Endothelial cell of umbilical vein (primary cell): ENCODE data around the gene VSTM2B. TPM values are rescaled to one million over a fixed set of nuclear protein-coding genes. Genes with fewer than 3 reads are reported as not detected.

Experiments
- BruUV-seq: library from RNA; stranded (reverse); fragments of 400-500 nt; replicated peaks from 2 replicates; lab custom pipeline; 2021; lab: Mats Ljungman, UMichigan
- CTCF ChIA-PET: fragments of 300-600, 350-600 bp; sonication (Branson Sonifier 250); formaldehyde crosslinking; loops from one replicate; lab custom pipeline; 2021; ENCODE audit warnings: antibody characterized with exemption, inconsistent platforms; lab: Charles Lee
- POLR2A ChIA-PET: fragments of 300-600, 350-600 bp; sonication (Branson Sonifier 250); formaldehyde crosslinking; loops from one replicate; lab custom pipeline; 2021; ENCODE audit warnings: antibody characterized with exemption, inconsistent platforms; lab: Charles Lee
- DNase-seq: peaks from one replicate; pipeline ENCODE4 v3.0.0-alpha.2; 2011; ENCODE audit warnings: low read depth, low spot score
- FAIRE-seq: peaks from 2 replicates; lab custom pipeline; 2011; peaks lifted over from hg19 to GRCh38; lab: Jason Lieb, UNC
- H2AFZ ChIP-seq: 2 replicates; pipeline ENCODE4 v1.6.0; 2012; ENCODE audit warnings: low read depth, low read length, control low read depth, inconsistent platforms
- H3K27ac ChIP-seq: 2 replicates; pipeline ENCODE4 v1.5.1; 2011; ENCODE audit warnings: low read depth, mild to moderate bottlenecking, control low read depth, low read length, moderate library complexity; ENCODE audit not compliant: insufficient read depth
- H3K27me3 ChIP-seq, 2 experiments: 2 replicates each; pipeline versions ENCODE4 v1.6.0 to v1.6.1; 2011; ENCODE audit warnings: low read length in 2 of 2, mixed read lengths in 1 of 2; ENCODE audit not compliant: control insufficient read depth in 2 of 2, insufficient read depth in 2 of 2
- H3K36me3 ChIP-seq, 2 experiments: 2 replicates in 1 of 2; 3 replicates in 1 of 2; pipeline ENCODE4 v1.5.1; 2011; ENCODE audit warnings: low read length in 2 of 2, mild to moderate bottlenecking in 1 of 2, moderate library complexity in 1 of 2; ENCODE audit not compliant: control insufficient read depth in 2 of 2, insufficient read depth in 2 of 2; ENCODE audit errors: extremely low read depth in 1 of 2
- H3K4me1 ChIP-seq: 3 replicates; pipeline ENCODE4 v1.5.1; 2011; ENCODE audit warnings: mild to moderate bottlenecking, low read length; ENCODE audit not compliant: control insufficient read depth, insufficient read depth; ENCODE audit errors: extremely low read depth
- H3K4me2 ChIP-seq: 2 replicates; pipeline ENCODE4 v1.6.1; 2011; ENCODE audit warnings: low read length, control low read depth, mixed read lengths; ENCODE audit not compliant: insufficient read depth
- H3K4me3 ChIP-seq, 3 experiments: fragments of 200-600 bp in 1 of 3; sonication (generic), shearing (Covaris generic) in 1 of 3; replicated peaks in 1 of 3; 2 replicates each; pipeline ENCODE4 v1.5.1; 2011 to 2016; ENCODE audit warnings: control low read depth in 3 of 3, low read length in 3 of 3, mild to moderate bottlenecking in 2 of 3, inconsistent platforms in 1 of 3, low read depth in 1 of 3, moderate library complexity in 1 of 3; ENCODE audit not compliant: insufficient read depth in 1 of 3
- H3K79me2 ChIP-seq: 2 replicates; pipeline ENCODE4 v1.6.0; 2012; ENCODE audit warnings: low read length, inconsistent platforms; ENCODE audit not compliant: control insufficient read depth, insufficient read depth
- H3K9ac ChIP-seq: replicated peaks from 2 replicates; pipeline ENCODE3; 2011; ENCODE audit warnings: low read length, control low read depth; ENCODE audit not compliant: insufficient read depth; ENCODE audit errors: extremely low read depth
- H3K9me1 ChIP-seq: replicated peaks from 3 replicates; pipeline ENCODE4 v1.6.0; 2011; ENCODE audit warnings: mild to moderate bottlenecking, low read length; ENCODE audit not compliant: control insufficient read depth, insufficient read depth; ENCODE audit errors: extremely low read depth
- H3K9me3 ChIP-seq: replicated peaks from 2 replicates; pipeline ENCODE4 v1.5.1; 2012; ENCODE audit warnings: low read length, inconsistent platforms; ENCODE audit not compliant: control insufficient read depth, insufficient read depth
- H4K20me1 ChIP-seq: replicated peaks from 2 replicates; pipeline ENCODE3; 2011; ENCODE audit warnings: mild to moderate bottlenecking, low read length; ENCODE audit not compliant: control insufficient read depth, insufficient read depth; ENCODE audit errors: extremely low read depth
- EZH2 ChIP-seq: IDR thresholded peaks from 2 replicates; pipeline ENCODE4 v1.6.1; 2012; ENCODE audit warnings: borderline replicate concordance, low read depth, mild to moderate bottlenecking, moderate library complexity, low read length, inconsistent platforms; ENCODE audit not compliant: severe bottlenecking
- FOS ChIP-seq: IDR thresholded peaks from 2 replicates; pipeline ENCODE4 v1.6.1; 2011; ENCODE audit warnings: mild to moderate bottlenecking, low read length, moderate library complexity, borderline replicate concordance; ENCODE audit not compliant: insufficient read depth
- GATA2 ChIP-seq: IDR thresholded peaks from 2 replicates; pipeline ENCODE4 v1.7.0; 2011; ENCODE audit warnings: low read depth, mild to moderate bottlenecking, moderate library complexity, mixed read lengths, low read length; ENCODE audit not compliant: insufficient read length, insufficient read depth
- JUN ChIP-seq: IDR thresholded peaks from 2 replicates; pipeline ENCODE4 v1.6.1; 2011; ENCODE audit warnings: borderline replicate concordance, low read depth; ENCODE audit not compliant: insufficient read length, insufficient read depth
- MYC ChIP-seq: IDR thresholded peaks from one replicate; pipeline ENCODE4 v1.6.1; 2011; ENCODE audit warnings: mild to moderate bottlenecking, low read depth, low read length
- POLR2A ChIP-seq: IDR thresholded peaks from 2 replicates; pipeline ENCODE4 v1.6.1; 2012; ENCODE audit warnings: low read depth, mild to moderate bottlenecking, control low read depth, low read length
- POLR2AphosphoS5 ChIP-seq: IDR thresholded peaks from 2 replicates; pipeline ENCODE4 v1.6.1; 2012; ENCODE audit warnings: low read depth, mild to moderate bottlenecking, control low read depth, low read length, moderate library complexity; ENCODE audit not compliant: insufficient read depth
- dilution Hi-C: fragments of 300-500 bp; cut with MboI; formaldehyde crosslinking; loops from one replicate; pipeline ENCODE4 v1.15.0; 2019; ENCODE audit warnings: low sequenced_read_pairs; ENCODE audit not compliant: extremely low pct_ligation_motif_present
- intact Hi-C: fragments of 100-400 bp; cut with micrococcal nuclease; formaldehyde crosslinking; loops from one replicate; pipeline ENCODE4 v1.10.0; 2022
- polyA plus RNA-seq, 4 experiments: library from polyadenylated mRNA; depleted of rRNA in 3 of 4; stranded (reverse) in 3 of 4; unstranded in 1 of 4; fragments of >200 nt; gene quantifications; 2 replicates each; pipeline versions ENCODE4 v1.2.1 to v1.2.3, GENCODE V29; 2011 to 2012; ENCODE audit warnings: missing spikeins in 1 of 4
- total RNA-seq: library from RNA; stranded (reverse); gene quantifications from 2 replicates; pipeline ENCODE4 v1.2.3, GENCODE V29; 2021
- TF ChIP-seq, protein P1 (sequence below), 2 donors: IDR thresholded peaks; 1 replicate in 1 of 2; 2 replicates in 1 of 2; pipeline ENCODE4 v1.5.1; 2011; ENCODE audit warnings: low read length in 2 of 2, mild to moderate bottlenecking in 2 of 2, moderate library complexity in 2 of 2, control low read depth in 1 of 2, inconsistent platforms in 1 of 2, low read depth in 1 of 2; ENCODE audit not compliant: insufficient read depth in 1 of 2; ENCODE audit errors: extremely low read depth in 1 of 2
- TF ChIP-seq, protein P2 (sequence below): IDR thresholded peaks from 2 replicates; pipeline ENCODE4 v1.6.1; 2011; ENCODE audit not compliant: insufficient read depth, insufficient read length

Gene VSTM2B
- total and polyA plus RNA-seq, 2 donors (not counting 3 experiments of a cell fraction or from before 2014, with no cell fraction given) = not detected

DNA sequence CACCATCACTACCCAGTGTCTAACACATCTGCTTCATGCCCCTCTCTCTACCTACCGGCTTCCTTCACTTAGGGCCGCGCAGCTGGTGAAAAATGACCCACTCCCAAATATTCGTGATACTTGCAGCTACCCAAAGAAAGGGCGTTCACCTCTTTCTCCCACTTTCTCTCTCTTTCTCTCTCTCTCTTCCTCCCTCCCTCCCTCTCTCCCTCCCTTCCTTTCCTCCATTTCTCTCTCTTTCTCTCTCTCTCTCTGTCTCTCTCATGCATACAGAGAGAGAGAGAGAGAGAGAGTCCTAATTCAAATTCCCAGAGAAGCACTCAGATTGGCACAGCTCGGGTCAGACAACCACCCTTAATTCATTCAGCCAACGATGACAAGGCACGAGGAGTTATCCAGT is 52.6 kb downstream of the VSTM2B start:
- Histone ChIP-seq H3K9me3 (no peaks in the 10 kb centered on the region), H4K20me1 (no peaks in the 10 kb centered on the region), H3K79me2 (no peaks in the 10 kb centered on the region), H3K27ac (no peak overlapping the region), H3K27me3 (no peaks in the 10 kb centered on the region), H3K4me2 (no peak overlapping the region), H3K9me1 (no peaks in the 10 kb centered on the region), H3K4me1 (no peaks in the 10 kb centered on the region), H3K9ac (no peak overlapping the region), H3K4me3 (no peak overlapping the region), H2AFZ (no peak overlapping the region), H3K36me3 (no peaks in the 10 kb centered on the region)
- FAIRE-seq (no peak), DNase-seq (no peak)
- dilution Hi-C loops = no loop called here
- ChIA-PET CTCF (no interaction called here), POLR2A (no interaction called here)
- BruUV-seq = no TSS peak
- intact Hi-C loops = no loop called here
- no peak for TF ChIP-seq GATA2
- TF ChIP-seq MYC = no peak
- TF ChIP-seq FOS = no peak
- TF ChIP-seq, protein P1, sequence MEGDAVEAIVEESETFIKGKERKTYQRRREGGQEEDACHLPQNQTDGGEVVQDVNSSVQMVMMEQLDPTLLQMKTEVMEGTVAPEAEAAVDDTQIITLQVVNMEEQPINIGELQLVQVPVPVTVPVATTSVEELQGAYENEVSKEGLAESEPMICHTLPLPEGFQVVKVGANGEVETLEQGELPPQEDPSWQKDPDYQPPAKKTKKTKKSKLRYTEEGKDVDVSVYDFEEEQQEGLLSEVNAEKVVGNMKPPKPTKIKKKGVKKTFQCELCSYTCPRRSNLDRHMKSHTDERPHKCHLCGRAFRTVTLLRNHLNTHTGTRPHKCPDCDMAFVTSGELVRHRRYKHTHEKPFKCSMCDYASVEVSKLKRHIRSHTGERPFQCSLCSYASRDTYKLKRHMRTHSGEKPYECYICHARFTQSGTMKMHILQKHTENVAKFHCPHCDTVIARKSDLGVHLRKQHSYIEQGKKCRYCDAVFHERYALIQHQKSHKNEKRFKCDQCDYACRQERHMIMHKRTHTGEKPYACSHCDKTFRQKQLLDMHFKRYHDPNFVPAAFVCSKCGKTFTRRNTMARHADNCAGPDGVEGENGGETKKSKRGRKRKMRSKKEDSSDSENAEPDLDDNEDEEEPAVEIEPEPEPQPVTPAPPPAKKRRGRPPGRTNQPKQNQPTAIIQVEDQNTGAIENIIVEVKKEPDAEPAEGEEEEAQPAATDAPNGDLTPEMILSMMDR (IDR thresholded peaks at IDR 0.05; ENCODE audit: extremely low read depth in 1 of 2, insufficient read depth in 1 of 2, low read depth in 1 of 2, low read length in 2 of 2) = no peak
- TF ChIP-seq POLR2A = no peak
- TF ChIP-seq, protein P2, sequence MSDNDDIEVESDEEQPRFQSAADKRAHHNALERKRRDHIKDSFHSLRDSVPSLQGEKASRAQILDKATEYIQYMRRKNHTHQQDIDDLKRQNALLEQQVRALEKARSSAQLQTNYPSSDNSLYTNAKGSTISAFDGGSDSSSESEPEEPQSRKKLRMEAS = no peak
- TF ChIP-seq EZH2 = no peak
- no peak for TF ChIP-seq JUN
- TF ChIP-seq POLR2AphosphoS5 = no peak
